Activated naive CD8-positive, alpha-beta T cell treated with anti-CD3 and anti-CD28 coated beads for 36 hours (primary cell): Measurements from ENCODE around the gene TPK1. TPM values are rescaled to one million over a fixed set of nuclear protein-coding genes. Genes with fewer than 3 reads are reported as not detected.

Experiments
- DNase-seq: peaks from one replicate; pipeline ENCODE4 v3.0.0; 2021
- H3K27ac Mint-ChIP-seq: one replicate; pipeline ENCODE4 v1.8.0; 2022; ENCODE audit warnings: mild to moderate bottlenecking, moderate library complexity, mixed read lengths
- H3K27me3 Mint-ChIP-seq: one replicate; pipeline ENCODE4 v1.8.0; 2022; ENCODE audit warnings: mild to moderate bottlenecking, mixed read lengths
- H3K36me3 Mint-ChIP-seq: one replicate; pipeline ENCODE4 v1.8.0; 2021; ENCODE audit warnings: mild to moderate bottlenecking, mixed read lengths
- H3K4me1 Mint-ChIP-seq: one replicate; pipeline ENCODE4 v1.8.0; 2021; ENCODE audit warnings: mixed read lengths
- H3K4me3 Mint-ChIP-seq: one replicate; pipeline ENCODE4 v1.8.0; 2022; ENCODE audit warnings: mild to moderate bottlenecking, moderate library complexity, mixed read lengths
- H3K9me3 Mint-ChIP-seq: one replicate; pipeline ENCODE4 v1.8.0; 2022; ENCODE audit warnings: mixed read lengths
- total RNA-seq, 2 experiments: library from RNA; stranded (reverse); gene quantifications; one replicate each; pipeline ENCODE4 v1.2.3, GENCODE V29; 2021

TPK1 gene
- total RNA-seq, 2 experiments from 2014 or later = 16.7 to 21.4 TPM

DNA sequence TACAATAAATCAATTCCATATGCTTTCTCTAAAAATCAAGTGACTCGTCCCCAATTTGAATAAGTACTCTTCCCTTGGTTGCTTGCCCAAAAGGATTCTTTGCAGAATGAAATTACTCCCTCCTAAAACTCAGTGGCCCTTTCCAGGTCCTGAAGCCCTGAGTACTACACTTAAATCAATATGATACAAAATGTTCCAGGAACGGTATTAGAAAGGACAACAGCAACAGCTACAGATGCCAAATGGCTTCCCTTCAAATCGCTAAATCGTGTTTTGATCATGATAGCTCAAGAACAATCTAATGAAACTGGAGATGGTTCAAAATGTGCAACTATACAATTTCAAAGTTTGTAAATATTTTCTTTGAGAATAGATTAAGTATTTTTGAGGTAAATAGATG, 59.4 kb downstream of the TPK1 start:
- H3K27ac Mint-ChIP-seq = no peak overlapping the region
- H3K9me3 Mint-ChIP-seq = peaks cover 4% of the 10 kb centered on the region
- no peak overlapping the region for H3K4me3 Mint-ChIP-seq
- peaks cover 9% of the 10 kb centered on the region for H3K36me3 Mint-ChIP-seq
- peaks cover 39% of the 10 kb centered on the region for H3K4me1 Mint-ChIP-seq
- H3K27me3 Mint-ChIP-seq = no peaks in the 10 kb centered on the region
- DNase-seq = no peak

DNA sequence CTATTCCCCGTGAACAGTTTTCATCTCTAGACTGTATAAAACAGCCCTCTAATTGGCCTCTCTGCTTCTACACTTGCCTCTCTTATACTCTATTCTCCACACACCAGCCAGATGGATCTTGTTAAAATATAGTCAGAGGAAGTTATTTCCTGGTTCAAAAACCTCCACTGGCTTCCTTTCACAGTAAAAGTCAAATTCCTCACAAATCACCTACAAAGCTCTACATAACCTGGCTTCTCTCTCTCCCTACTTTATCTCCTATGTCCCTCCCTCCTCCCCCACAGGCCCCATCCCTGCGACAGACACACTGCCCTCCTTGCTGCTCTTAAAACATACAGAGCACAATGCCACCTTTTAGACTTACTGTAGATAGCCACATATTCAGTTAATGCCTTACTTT, 60.1 kb downstream of the TPK1 start:
- peaks cover 4% of the 10 kb centered on the region for H3K9me3 Mint-ChIP-seq
- H3K27me3 Mint-ChIP-seq = no peaks in the 10 kb centered on the region
- H3K27ac Mint-ChIP-seq = no peak overlapping the region
- H3K4me3 Mint-ChIP-seq = no peak overlapping the region
- H3K36me3 Mint-ChIP-seq = peaks cover 10% of the 10 kb centered on the region
- peaks cover 42% of the 10 kb centered on the region for H3K4me1 Mint-ChIP-seq
- DNase-seq = no peak

GRCh38 chr7:144771927-144772326, 63.9 kb downstream of the TPK1 start:
- peaks cover 30% of the 10 kb centered on the region for H3K4me1 Mint-ChIP-seq
- DNase-seq = no peak
- peaks cover 3% of the 10 kb centered on the region for H3K36me3 Mint-ChIP-seq
- H3K9me3 Mint-ChIP-seq = peaks cover 2% of the 10 kb centered on the region
- no peak overlapping the region for H3K4me3 Mint-ChIP-seq
- H3K27ac Mint-ChIP-seq = no peak overlapping the region
- H3K27me3 Mint-ChIP-seq = no peaks in the 10 kb centered on the region

DNA sequence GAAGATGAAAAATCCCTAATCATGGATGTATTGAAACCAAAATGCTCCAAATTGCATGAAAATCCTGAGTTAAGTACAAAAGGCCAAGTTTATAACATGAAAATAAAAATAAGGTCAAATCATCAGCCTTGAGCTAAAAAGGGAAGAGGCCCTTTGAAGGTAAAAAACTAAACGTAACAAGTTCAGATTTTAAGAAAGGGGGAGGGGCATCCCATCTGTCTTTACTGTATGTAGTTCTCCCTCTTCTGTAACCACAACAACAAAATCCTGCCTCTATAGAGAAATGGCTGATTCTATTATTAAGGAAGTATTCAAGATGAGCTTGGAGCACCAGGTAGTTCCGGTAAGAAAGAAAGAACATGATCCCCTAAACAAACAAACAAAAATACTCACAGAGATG, 64.7 kb downstream of the TPK1 start:
- no peak for DNase-seq
- no peak overlapping the region for H3K27ac Mint-ChIP-seq
- H3K4me1 Mint-ChIP-seq = peaks cover 26% of the 10 kb centered on the region

DNA sequence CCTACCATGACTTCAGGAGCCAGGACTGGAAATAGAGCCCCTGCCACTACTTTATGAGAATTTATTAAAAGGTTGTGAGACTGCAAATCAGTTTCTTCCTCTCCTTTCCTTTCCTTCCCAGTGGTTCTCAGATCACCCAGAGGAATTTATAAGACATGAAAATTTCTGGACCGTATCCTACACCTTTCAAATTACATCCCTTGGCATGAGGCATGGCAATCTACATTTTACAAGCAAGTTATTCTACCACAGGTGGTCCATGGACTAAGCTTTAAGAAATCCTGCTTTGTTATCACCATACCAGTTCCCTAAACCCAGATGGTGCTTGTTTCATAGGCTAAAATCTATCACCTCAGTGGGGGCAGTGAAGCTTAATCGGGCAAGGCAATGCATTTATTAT, 66.5 kb downstream of the TPK1 start:
- no peak for DNase-seq
- Mint-ChIP-seq H3K27me3 (no peaks in the 10 kb centered on the region), H3K36me3 (peaks cover 3% of the 10 kb centered on the region)

More for the DNA sequence above, 64.7 kb downstream of the TPK1 start:
- Mint-ChIP-seq H3K36me3 (peaks cover 3% of the 10 kb centered on the region), H3K27me3 (no peaks in the 10 kb centered on the region), H3K4me3 (no peak overlapping the region), H3K9me3 (no peaks in the 10 kb centered on the region)

GRCh38 chr7:144768633-144769032, 67.2 kb downstream of the TPK1 start:
- Mint-ChIP-seq H3K27ac (no peak overlapping the region), H3K4me3 (no peak overlapping the region), H3K9me3 (no peaks in the 10 kb centered on the region), H3K27me3 (no peaks in the 10 kb centered on the region), H3K4me1 (peaks cover 15% of the 10 kb centered on the region), H3K36me3 (peaks cover 6% of the 10 kb centered on the region)
- no peak for DNase-seq

More for the DNA sequence above, 66.5 kb downstream of the TPK1 start:
- H3K9me3 Mint-ChIP-seq = no peaks in the 10 kb centered on the region
- peaks cover 15% of the 10 kb centered on the region for H3K4me1 Mint-ChIP-seq
- no peak overlapping the region for H3K4me3 Mint-ChIP-seq
- H3K27ac Mint-ChIP-seq = no peak overlapping the region

- H3K36me3 Mint-ChIP-seq = peaks cover 24% of the 10 kb centered on the region
- H3K4me1 Mint-ChIP-seq = peaks cover 6% of the 10 kb centered on the region
- no peak overlapping the region for H3K4me3 Mint-ChIP-seq
- H3K27me3 Mint-ChIP-seq = no peaks in the 10 kb centered on the region
- no peak overlapping the region for H3K27ac Mint-ChIP-seq
- no peak for DNase-seq
- no peaks in the 10 kb centered on the region for H3K9me3 Mint-ChIP-seq
These were observed 72.6 kb downstream of the TPK1 start for GRCh38 chr7:144763291-144763690.

DNA sequence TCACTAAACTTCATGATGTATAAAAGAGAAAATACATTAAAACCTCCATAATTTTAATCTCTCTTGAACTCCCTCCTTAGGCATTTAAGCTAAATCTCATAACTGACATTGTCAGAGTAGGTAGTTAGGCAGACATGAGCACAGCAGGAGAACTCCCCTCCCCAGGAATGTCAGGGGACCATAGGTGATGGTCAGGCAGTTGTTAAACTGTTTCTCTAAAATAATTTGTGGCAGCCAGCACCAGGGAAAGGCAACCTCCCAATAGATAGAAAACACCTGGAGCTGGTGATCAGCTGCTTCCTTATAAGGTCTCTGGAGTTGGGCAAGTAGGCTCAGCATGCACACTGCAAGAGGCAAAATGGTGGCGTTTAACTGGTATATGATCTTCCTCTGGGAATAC, 73.0 kb downstream of the TPK1 start:
- no peaks in the 10 kb centered on the region for H3K27me3 Mint-ChIP-seq
- no peak overlapping the region for H3K27ac Mint-ChIP-seq
- H3K36me3 Mint-ChIP-seq = peaks cover 24% of the 10 kb centered on the region
- H3K9me3 Mint-ChIP-seq = no peaks in the 10 kb centered on the region
- peaks cover 6% of the 10 kb centered on the region for H3K4me1 Mint-ChIP-seq
- no peak overlapping the region for H3K4me3 Mint-ChIP-seq
- DNase-seq = no peak

DNA sequence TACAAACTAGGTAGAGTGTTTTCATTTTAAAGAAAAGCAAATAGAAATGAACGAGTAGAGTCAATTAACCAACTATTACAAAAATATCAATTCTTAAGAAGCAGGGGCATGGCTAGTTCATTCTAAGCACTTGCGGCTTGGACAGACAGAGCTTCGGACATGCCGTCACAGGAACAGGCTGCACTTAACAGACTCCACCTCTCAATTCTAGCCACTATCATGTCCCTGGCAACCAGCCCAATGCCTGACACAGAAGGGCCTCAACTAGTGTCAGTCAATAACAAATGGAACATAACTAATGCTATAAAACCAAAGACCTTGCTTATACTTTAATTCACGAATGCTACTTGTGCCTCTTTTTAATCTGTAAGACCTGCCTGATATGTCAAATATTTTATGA, 74.4 kb downstream of the TPK1 start:
- Mint-ChIP-seq H3K36me3 (peaks cover 31% of the 10 kb centered on the region), H3K4me3 (no peak overlapping the region), H3K27me3 (no peaks in the 10 kb centered on the region), H3K9me3 (peaks cover 2% of the 10 kb centered on the region), H3K27ac (no peak overlapping the region), H3K4me1 (peaks cover 6% of the 10 kb centered on the region)
- no peak for DNase-seq

DNA sequence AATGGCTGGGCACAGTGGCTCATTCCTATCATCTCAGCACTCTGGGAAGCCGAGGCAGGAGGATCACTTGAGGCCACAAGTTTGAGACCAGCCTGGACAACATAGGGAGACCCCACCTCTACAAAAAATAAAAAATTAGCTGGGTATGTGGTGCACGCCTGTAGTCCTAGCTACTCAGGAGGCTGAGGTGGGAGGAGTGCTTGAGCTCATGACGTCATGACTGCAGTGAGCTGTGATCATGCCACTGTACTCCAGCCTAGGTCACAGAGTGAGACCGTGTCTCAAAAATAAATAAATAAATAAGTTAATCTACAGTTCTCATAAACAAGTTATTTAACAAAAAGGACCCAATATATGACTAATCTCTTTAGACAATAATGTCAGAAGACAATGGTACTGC, 76.2 kb downstream of the TPK1 start:
- Mint-ChIP-seq H3K27ac (no peak overlapping the region), H3K4me3 (no peak overlapping the region), H3K9me3 (peaks cover 5% of the 10 kb centered on the region), H3K36me3 (peaks cover 33% of the 10 kb centered on the region), H3K27me3 (no peaks in the 10 kb centered on the region), H3K4me1 (peaks cover 2% of the 10 kb centered on the region)
- DNase-seq = no peak

- no peak overlapping the region for H3K4me3 Mint-ChIP-seq
- H3K27me3 Mint-ChIP-seq = no peaks in the 10 kb centered on the region
- H3K9me3 Mint-ChIP-seq = peaks cover 12% of the 10 kb centered on the region
- no peak overlapping the region for H3K27ac Mint-ChIP-seq
- peaks cover 4% of the 10 kb centered on the region for H3K36me3 Mint-ChIP-seq
- no peak for DNase-seq
- H3K4me1 Mint-ChIP-seq = peaks cover 2% of the 10 kb centered on the region
These were observed 87.9 kb downstream of the TPK1 start for GRCh38 chr7:144747936-144748335.

DNA sequence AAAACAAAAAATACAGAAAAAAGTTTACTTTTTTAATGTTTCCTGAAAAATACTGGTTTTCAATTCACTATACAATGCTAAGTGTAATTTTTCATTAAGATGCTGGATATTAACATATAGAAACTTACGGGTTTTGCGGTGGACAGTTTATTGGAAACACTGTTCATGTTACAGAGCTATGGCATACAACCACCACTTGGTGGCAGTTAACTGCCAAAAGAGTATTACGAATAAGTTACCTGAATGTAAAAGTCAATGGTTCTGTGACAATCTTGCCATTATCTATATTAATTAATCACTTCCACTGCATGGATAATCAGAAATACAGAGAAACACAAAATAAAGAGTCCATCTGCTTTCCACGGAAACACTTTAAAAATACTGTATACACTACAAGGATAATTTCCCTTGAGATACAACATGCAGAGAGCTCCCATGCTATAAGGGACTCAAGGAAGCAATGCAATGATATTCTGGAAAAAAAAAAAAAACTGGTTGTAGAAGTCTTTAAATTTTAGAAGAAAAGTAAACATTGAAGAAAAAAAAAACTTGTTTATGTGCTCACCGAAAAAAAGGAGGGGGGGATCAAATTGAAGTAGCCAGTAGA, 97.0 kb downstream of the TPK1 start:
- no peaks in the 10 kb centered on the region for H3K36me3 Mint-ChIP-seq
- H3K27ac Mint-ChIP-seq = no peak overlapping the region
- H3K4me3 Mint-ChIP-seq = no peak overlapping the region
- peaks cover 11% of the 10 kb centered on the region for H3K4me1 Mint-ChIP-seq
- H3K27me3 Mint-ChIP-seq = no peaks in the 10 kb centered on the region
- no peaks in the 10 kb centered on the region for H3K9me3 Mint-ChIP-seq
- DNase-seq = no peak

GRCh38 chr7:144738146-144738545, 97.7 kb downstream of the TPK1 start:
- H3K4me3 Mint-ChIP-seq = no peak overlapping the region
- H3K4me1 Mint-ChIP-seq = peaks cover 11% of the 10 kb centered on the region
- DNase-seq = no peak
- H3K36me3 Mint-ChIP-seq = no peaks in the 10 kb centered on the region
- no peaks in the 10 kb centered on the region for H3K27me3 Mint-ChIP-seq
- H3K27ac Mint-ChIP-seq = no peak overlapping the region
- H3K9me3 Mint-ChIP-seq = no peaks in the 10 kb centered on the region

GRCh38 chr7:144736880-144737493, 98.9 kb downstream of the TPK1 start:
- Mint-ChIP-seq H3K27ac (no peak overlapping the region), H3K36me3 (peaks cover 1% of the 10 kb centered on the region), H3K9me3 (no peaks in the 10 kb centered on the region), H3K27me3 (no peaks in the 10 kb centered on the region), H3K4me1 (peaks cover 11% of the 10 kb centered on the region), H3K4me3 (no peak overlapping the region)
- no peak for DNase-seq

DNA sequence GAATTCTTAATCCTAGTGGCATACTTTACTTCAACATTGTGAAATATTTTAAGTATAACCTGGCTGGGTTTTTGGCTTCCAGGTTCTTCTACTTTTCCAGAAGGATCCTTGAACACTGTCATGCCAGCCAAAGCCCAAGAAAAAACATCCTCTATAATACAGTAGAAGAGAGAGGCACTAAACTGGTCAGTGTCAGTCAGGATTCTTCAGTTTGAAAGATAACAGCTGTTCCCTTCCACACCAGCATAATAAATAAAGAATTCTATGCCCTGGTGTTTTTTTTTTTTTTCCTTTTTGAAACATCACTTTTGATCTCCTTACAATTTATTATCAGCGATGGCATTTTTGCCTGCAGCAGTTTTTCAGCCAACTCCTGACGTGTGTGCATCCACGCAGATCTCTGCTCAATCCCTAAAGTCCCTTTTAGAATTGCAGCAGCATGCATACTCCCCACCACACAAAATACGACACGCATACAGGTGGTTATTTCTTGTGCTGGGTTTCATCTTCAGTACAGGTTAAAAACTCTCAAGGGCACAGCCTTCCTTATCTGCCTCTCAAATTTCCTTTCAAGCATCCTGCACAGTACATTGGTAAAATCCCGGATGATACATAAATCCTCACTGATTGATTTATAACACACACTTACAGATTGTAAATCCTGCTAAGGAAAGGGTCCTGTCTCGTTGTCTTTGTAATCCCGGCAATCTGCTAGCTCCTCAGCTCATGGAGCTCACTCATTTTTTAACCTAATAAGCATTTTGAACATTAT, 100.2 kb downstream of the TPK1 start:
- DNase-seq = no peak
- Mint-ChIP-seq H3K27ac (no peak overlapping the region), H3K4me1 (peaks cover 11% of the 10 kb centered on the region), H3K9me3 (no peaks in the 10 kb centered on the region), H3K4me3 (no peak overlapping the region), H3K27me3 (no peaks in the 10 kb centered on the region), H3K36me3 (peaks cover 3% of the 10 kb centered on the region)
